WTC11 (cell line): ENCODE data around the gene DIP2A.

ENCODE experiments used
- CREM ChIP-seq: sonication (generic); formaldehyde crosslinking; IDR thresholded peaks from 2 replicates; pipeline ENCODE4 v1.8.1; 2022; ENCODE audit warnings: mild to moderate bottlenecking, missing genetic modification reagents, moderate library complexity
- ETV6 ChIP-seq: sonication (generic); formaldehyde crosslinking; IDR thresholded peaks from 2 replicates; pipeline ENCODE4 v1.8.1; 2022; ENCODE audit warnings: mild to moderate bottlenecking, missing genetic modification reagents
- IRF2 ChIP-seq: sonication (generic); formaldehyde crosslinking; IDR thresholded peaks from 2 replicates; pipeline ENCODE4 v1.8.0; 2022; ENCODE audit warnings: low read depth, missing genetic modification reagents, borderline replicate concordance
- MAX ChIP-seq: sonication (generic); formaldehyde crosslinking; IDR thresholded peaks from 2 replicates; pipeline ENCODE4 v1.8.0; 2022; ENCODE audit warnings: mild to moderate bottlenecking, missing genetic modification reagents
- ZNF219 ChIP-seq: sonication (generic); formaldehyde crosslinking; IDR thresholded peaks from 2 replicates; pipeline ENCODE4 v1.8.0; 2023; ENCODE audit warnings: missing genetic modification reagents, mild to moderate bottlenecking, borderline replicate concordance
- TF ChIP-seq, protein P1 (sequence below): sonication (generic); formaldehyde crosslinking; IDR thresholded peaks from 2 replicates; pipeline ENCODE4 v1.8.1; 2022; ENCODE audit warnings: mild to moderate bottlenecking, moderate library complexity, missing genetic modification reagents
- TF ChIP-seq, protein P2 (sequence below): fragments of 200-600 bp; IDR thresholded peaks from 2 replicates; pipeline ENCODE4 v1.8.0; 2022; ENCODE audit warnings: antibody characterized with exemption

DNA sequence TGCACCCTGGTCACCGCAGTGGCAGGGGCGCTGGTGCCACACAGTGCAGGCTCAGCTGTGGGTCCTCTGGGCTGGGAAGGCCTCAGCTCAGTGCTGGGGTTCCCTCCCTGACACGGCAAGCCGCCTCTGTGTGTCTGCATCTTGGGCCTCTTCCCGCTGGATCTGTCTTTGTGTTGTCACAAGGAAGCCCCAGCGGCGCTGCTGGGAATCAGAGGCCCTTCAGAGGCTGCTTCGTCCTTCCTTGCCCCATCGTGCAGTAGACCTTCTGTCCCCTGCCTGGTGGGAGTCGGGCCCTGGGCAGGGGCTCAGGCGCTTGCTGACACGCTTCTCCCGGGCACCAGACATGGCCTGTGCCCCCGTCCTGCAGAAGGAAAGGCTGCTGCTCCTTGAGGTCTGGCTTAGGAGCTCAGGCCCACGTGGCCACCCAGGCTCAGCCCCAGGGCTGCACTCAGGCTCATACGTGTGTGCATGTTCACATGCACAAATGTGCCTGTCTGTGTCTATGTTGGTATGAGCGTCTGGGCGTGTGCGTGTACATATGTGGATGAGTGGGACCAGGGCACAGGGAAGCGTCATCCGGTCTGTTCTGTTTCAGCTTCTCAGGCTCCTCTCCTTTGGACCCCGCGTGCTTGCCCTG lies 24.3 kb upstream of the DIP2A start:
- TF ChIP-seq ZNF219 = no peak
- no peak for TF ChIP-seq MAX
- TF ChIP-seq CREM = no peak
- no peak for TF ChIP-seq ETV6 (CRISPR knock-in tag)
- TF ChIP-seq, protein P1, sequence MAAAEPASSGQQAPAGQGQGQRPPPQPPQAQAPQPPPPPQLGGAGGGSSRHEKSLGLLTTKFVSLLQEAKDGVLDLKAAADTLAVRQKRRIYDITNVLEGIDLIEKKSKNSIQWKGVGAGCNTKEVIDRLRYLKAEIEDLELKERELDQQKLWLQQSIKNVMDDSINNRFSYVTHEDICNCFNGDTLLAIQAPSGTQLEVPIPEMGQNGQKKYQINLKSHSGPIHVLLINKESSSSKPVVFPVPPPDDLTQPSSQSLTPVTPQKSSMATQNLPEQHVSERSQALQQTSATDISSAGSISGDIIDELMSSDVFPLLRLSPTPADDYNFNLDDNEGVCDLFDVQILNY (CRISPR knock-in tag) = no peak
- TF ChIP-seq IRF2 (CRISPR knock-in tag) = no peak
- TF ChIP-seq, protein P2, sequence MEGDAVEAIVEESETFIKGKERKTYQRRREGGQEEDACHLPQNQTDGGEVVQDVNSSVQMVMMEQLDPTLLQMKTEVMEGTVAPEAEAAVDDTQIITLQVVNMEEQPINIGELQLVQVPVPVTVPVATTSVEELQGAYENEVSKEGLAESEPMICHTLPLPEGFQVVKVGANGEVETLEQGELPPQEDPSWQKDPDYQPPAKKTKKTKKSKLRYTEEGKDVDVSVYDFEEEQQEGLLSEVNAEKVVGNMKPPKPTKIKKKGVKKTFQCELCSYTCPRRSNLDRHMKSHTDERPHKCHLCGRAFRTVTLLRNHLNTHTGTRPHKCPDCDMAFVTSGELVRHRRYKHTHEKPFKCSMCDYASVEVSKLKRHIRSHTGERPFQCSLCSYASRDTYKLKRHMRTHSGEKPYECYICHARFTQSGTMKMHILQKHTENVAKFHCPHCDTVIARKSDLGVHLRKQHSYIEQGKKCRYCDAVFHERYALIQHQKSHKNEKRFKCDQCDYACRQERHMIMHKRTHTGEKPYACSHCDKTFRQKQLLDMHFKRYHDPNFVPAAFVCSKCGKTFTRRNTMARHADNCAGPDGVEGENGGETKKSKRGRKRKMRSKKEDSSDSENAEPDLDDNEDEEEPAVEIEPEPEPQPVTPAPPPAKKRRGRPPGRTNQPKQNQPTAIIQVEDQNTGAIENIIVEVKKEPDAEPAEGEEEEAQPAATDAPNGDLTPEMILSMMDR = no peak
